OCI-LY1 (cell line): Measurements from ENCODE around the gene TMPO.
"Not testable (repeated sequence)": the region's sequence is repeated elsewhere in the genome, so short reads cannot be mapped to it uniquely, and the experiment has no call there.

Source experiments
- H2AFZ ChIP-seq: fragments of 200-600 bp; sonication (generic), shearing (Covaris generic); 2 replicates; pipeline ENCODE4 v1.6.0; 2014; ENCODE audit warnings: antibody characterized with exemption, mild to moderate bottlenecking, low read length
- H3F3A ChIP-seq: fragments of 200-600 bp; sonication (generic), shearing (Covaris generic); 2 replicates; pipeline ENCODE4 v1.6.0; 2014; ENCODE audit warnings: mild to moderate bottlenecking, antibody characterized with exemption, low read length, moderate library complexity; ENCODE audit not compliant: insufficient read depth
- H3K27ac ChIP-seq: fragments of 200-600 bp; sonication (generic); 2 replicates; pipeline ENCODE4 v1.5.1; 2014; ENCODE audit warnings: low read length, mixed run types, mild to moderate bottlenecking, low read depth; ENCODE audit not compliant: poor library complexity, severe bottlenecking
- H3K27me3 ChIP-seq: fragments of 200-600 bp; sonication (generic); 2 replicates; pipeline ENCODE4 v1.6.0; 2014; ENCODE audit warnings: antibody characterized with exemption, mild to moderate bottlenecking, low read length, moderate library complexity; ENCODE audit not compliant: insufficient read depth
- H3K36me3 ChIP-seq: fragments of 200-600 bp; sonication (generic); 2 replicates; pipeline ENCODE4 v1.6.1; 2014; ENCODE audit warnings: mild to moderate bottlenecking, antibody characterized with exemption, low read length, moderate library complexity, mixed read lengths; ENCODE audit not compliant: insufficient read depth
- H3K4me1 ChIP-seq: fragments of 200-600 bp; sonication (generic); 2 replicates; pipeline ENCODE4 v1.5.1; 2014; ENCODE audit warnings: mild to moderate bottlenecking, low read length, moderate library complexity; ENCODE audit not compliant: insufficient read depth, severe bottlenecking
- H3K4me2 ChIP-seq: fragments of 200-600 bp; sonication (generic), shearing (Covaris generic); 2 replicates; pipeline ENCODE4 v1.6.1; 2014; ENCODE audit warnings: low read length
- H3K4me3 ChIP-seq: fragments of 200-600 bp; sonication (generic); 2 replicates; pipeline ENCODE4 v1.5.1; 2014; ENCODE audit warnings: low read length, low read depth, mild to moderate bottlenecking, mixed read lengths; ENCODE audit not compliant: poor library complexity, severe bottlenecking
- H3K79me2 ChIP-seq: fragments of 200-600 bp; shearing (Covaris generic); 2 replicates; pipeline ENCODE4 v1.6.1; 2016; ENCODE audit warnings: mixed run types, low read length, mixed read lengths; ENCODE audit not compliant: insufficient read depth
- H3K9ac ChIP-seq: fragments of 200-600 bp; sonication (generic), shearing (Covaris generic); 2 replicates; pipeline ENCODE4 v1.6.1; 2014; ENCODE audit warnings: mild to moderate bottlenecking, low read length, mixed read lengths
- H3K9me2 ChIP-seq: fragments of 200-600 bp; sonication (generic), shearing (Covaris generic); 2 replicates; pipeline ENCODE4 v1.6.1; 2014; ENCODE audit warnings: low read depth, mild to moderate bottlenecking, low read length, mixed read lengths
- H3K9me3 ChIP-seq: fragments of 200-600 bp; shearing (Covaris generic); 2 replicates; pipeline ENCODE4 v1.6.1; 2014; ENCODE audit warnings: low read length, mixed read lengths
- H4K20me1 ChIP-seq: fragments of 200-600 bp; sonication (generic), shearing (Covaris generic); 2 replicates; pipeline ENCODE4 v1.6.0; 2016; ENCODE audit warnings: mild to moderate bottlenecking, low read length; ENCODE audit not compliant: insufficient read depth
- CTCF ChIP-seq: fragments of 200-600 bp; sonication (generic), shearing (Covaris generic); IDR thresholded peaks from 2 replicates; pipeline ENCODE4 v1.5.1; 2017; ENCODE audit warnings: mild to moderate bottlenecking, antibody characterized with exemption, low read length, moderate library complexity, mixed read lengths
- EZH2 ChIP-seq: fragments of 200-600 bp; sonication (generic), shearing (Covaris generic); IDR thresholded peaks from 2 replicates; pipeline ENCODE4 v1.8.0; 2017; ENCODE audit warnings: borderline replicate concordance, mixed run types, mild to moderate bottlenecking, antibody characterized with exemption, low read length, moderate library complexity, mixed read lengths

The TMPO gene

DNA sequence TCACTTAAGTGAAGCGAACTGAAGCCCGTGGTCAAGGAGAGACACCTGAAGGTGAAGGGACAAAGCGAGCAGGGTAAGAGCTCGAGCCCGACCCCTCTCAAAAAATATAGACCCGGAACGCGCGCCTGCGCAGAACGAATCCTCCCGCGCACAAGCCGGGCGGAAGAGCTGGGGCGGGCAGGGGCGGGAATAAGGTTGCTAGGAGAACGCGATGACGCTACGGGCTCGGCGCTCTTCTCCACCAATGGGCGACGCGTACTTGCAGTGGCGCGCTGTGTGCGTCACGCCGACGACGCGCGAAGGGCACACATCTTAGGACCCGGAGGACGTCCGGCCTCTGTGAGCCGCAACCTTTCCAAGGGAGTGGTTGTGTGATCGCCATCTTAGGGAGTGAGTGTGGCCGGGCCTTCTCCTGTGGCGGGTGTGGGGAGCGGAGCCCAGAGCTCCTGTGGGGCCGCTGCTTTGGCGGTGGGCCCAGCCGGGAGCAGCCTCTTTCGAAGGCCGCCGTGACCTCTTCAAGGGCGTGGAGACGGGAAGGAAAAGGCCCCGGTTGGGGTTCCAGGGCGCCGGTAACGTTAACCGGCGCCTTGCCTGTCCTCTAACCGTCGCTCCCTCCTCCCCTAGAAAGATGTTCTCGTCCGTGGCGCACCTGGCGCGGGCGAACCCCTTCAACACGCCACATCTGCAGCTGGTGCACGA lies 78.1 kb downstream of the TMPO start, which contains the start of gene SLC25A3:
Gene SLC25A3 (plus strand): TSS at position 336 of the 699 bp plus-strand sequence. CDS start 293 bp downstream, at position 629.
- peak within 1 kb of the TSS; percentile 35; the same call in 1 of the 2 replicates for H2AFZ ChIP-seq
- peaks cover 37% of the 10 kb centered on the region for H3K79me2 ChIP-seq
- TF ChIP-seq CTCF (no peak), EZH2 (no peak)

DNA sequence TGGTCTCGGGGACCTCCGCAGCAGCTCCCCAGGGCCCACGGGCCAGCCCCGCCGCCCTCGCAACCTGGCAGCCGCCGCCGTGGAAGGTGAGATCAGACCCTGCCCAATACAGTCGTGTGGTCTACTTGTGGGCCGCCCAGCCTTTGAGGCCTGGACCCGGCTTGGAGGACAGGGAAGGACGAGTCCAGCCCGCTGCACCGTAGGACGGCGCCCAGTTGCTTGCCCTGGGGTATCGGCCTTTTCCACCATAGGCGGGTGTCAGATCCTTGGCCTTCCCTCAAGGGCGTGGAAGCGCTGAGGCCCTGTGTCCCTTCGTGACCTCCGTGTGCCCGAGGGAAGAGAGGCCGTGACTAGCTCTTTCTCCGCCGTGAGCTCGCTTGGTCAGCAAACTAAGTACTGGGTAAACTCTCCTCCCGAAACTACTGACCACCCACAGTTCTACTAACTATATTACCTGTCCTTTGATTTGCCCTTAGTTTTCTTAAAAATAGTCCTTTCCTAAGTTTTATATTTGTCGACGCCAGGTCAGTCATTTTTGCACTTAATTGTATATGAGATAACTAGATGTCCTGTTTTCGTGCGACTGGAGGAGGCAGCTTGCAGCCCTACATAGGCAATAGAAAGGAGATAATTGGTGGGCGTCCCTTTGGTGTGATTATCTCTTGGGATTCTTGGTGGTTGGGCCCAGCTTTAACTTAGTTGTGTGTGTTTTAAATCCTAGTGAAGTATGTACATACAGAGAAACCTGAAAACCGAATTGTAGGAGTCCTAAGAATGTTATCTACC lies 78.9 kb downstream of the TMPO start:
- TF ChIP-seq CTCF = no peak
- TF ChIP-seq EZH2 = no peak
- Histone ChIP-seq H3K4me1 (peaks cover 27% of the 10 kb centered on the region), H2AFZ (no peak overlapping the region), H3K9ac (peak overlapping the region; percentile 100), H3K9me2 (no peaks in the 10 kb centered on the region), H3K9me3 (no peaks in the 10 kb centered on the region), H3K27me3 (no peaks in the 10 kb centered on the region), H3K4me3 (peak overlapping the region; percentile 100), H4K20me1 (0 out of 2 replicates have a peak, but pooled peaks cover 4% of the 10 kb centered on the region), H3K36me3 (peaks cover 53% of the 10 kb centered on the region), H3K79me2 (peaks cover 37% of the 10 kb centered on the region), H3K4me2 (peak overlapping the region; percentile 82), H3F3A (no peaks in the 10 kb centered on the region), H3K27ac (peak overlapping the region; percentile 80)

More for the DNA sequence above, 78.1 kb downstream of the TMPO start, which contains the start of gene SLC25A3:
- Histone ChIP-seq H3F3A (no peaks in the 10 kb centered on the region), H3K4me3 (peak within 1 kb of the TSS; percentile 100), H3K4me1 (peaks cover 27% of the 10 kb centered on the region), H3K27ac (peak within 1 kb of the TSS; percentile 80), H3K9ac (peak within 1 kb of the TSS; percentile 100), H3K9me2 (no peaks in the 10 kb centered on the region), H3K36me3 (peaks cover 46% of the 10 kb centered on the region), H3K9me3 (no peaks in the 10 kb centered on the region), H3K4me2 (peak within 1 kb of the TSS; percentile 82), H3K27me3 (no peaks in the 10 kb centered on the region), H4K20me1 (0 out of 2 replicates have a peak, but pooled peaks cover 4% of the 10 kb centered on the region)

DNA sequence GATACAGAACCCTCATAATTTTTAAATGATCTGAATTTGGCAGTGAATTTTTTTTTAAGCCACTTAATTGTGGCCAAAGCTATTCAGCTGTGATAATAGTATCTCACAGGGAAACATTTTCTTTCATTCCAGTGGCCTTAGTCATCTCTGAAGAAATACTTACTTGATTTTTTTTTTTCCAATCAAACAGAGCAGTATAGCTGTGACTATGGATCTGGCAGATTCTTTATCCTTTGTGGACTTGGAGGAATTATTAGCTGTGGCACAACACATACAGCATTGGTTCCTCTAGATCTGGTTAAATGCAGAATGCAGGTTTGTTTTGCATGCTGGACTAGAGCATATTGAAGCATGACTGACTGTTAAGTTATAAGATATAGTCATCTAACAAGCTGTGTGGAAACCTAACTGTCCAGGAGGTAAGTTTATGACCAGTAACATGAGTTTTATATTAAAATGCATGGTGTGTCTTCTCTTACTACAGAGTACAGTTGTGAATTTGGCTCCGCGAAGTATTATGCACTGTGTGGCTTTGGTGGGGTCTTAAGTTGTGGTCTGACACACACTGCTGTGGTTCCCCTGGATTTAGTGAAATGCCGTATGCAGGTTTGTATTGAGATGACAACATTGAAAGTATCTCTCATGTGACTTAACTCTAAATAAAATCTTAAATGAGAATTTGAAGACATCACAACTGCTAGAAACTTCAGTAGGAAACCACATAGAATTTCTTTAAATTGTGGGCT lies 80.0 kb downstream of the TMPO start:
- H4K20me1 ChIP-seq = 0 out of 2 replicates have a peak, but pooled peaks cover 4% of the 10 kb centered on the region

GRCh38 chr12:98597313-98597712 lies 81.9 kb downstream of the TMPO start:
- Histone ChIP-seq H3K36me3 (peaks cover 83% of the 10 kb centered on the region), H3K4me1 (peaks cover 27% of the 10 kb centered on the region), H3K79me2 (peaks cover 37% of the 10 kb centered on the region)
- not testable (repeated sequence) for H3K4me2 ChIP-seq, H4K20me1 ChIP-seq, H3K9ac ChIP-seq, H3K9me2 ChIP-seq, H3K4me3 ChIP-seq, H3K27me3 ChIP-seq, H3K9me3 ChIP-seq, H2AFZ ChIP-seq, H3K27ac ChIP-seq, H3F3A ChIP-seq

More for the DNA sequence above, 80.0 kb downstream of the TMPO start:
- no peaks in the 10 kb centered on the region for H3K9me3 ChIP-seq
- H3K27me3 ChIP-seq = no peaks in the 10 kb centered on the region
- H2AFZ ChIP-seq = no peak overlapping the region
- no peaks in the 10 kb centered on the region for H3F3A ChIP-seq
- peaks cover 27% of the 10 kb centered on the region for H3K4me1 ChIP-seq
- peaks cover 37% of the 10 kb centered on the region for H3K79me2 ChIP-seq
- H3K4me3 ChIP-seq = peak overlapping the region; percentile 100
- peak overlapping the region; percentile 100 for H3K9ac ChIP-seq
- H3K36me3 ChIP-seq = peaks cover 64% of the 10 kb centered on the region
- H3K27ac ChIP-seq = no peak overlapping the region
- TF ChIP-seq EZH2 = no peak
- TF ChIP-seq CTCF = no peak
- peak overlapping the region; percentile 82 for H3K4me2 ChIP-seq
- no peaks in the 10 kb centered on the region for H3K9me2 ChIP-seq
